Neutrophil (primary cell): ENCODE data around the gene KCNJ1.

ENCODE experiments used
- H3K27ac ChIP-seq: fragments of 200-600 bp; sonication (generic); 2 replicates; pipeline ENCODE4 v1.5.1; 2016; ENCODE audit warnings: mild to moderate bottlenecking, moderate library complexity
- H3K27me3 ChIP-seq: fragments of 200-600 bp; sonication (generic); 2 replicates; pipeline ENCODE4 v1.6.0; 2016; ENCODE audit warnings: mild to moderate bottlenecking
- H3K36me3 ChIP-seq: fragments of 200-600 bp; sonication (generic); 2 replicates; pipeline ENCODE4 v1.5.1; 2017
- H3K4me1 ChIP-seq, 2 experiments: fragments of 200-600 bp in 1 of 2; sonication (generic) in 1 of 2; 1 replicate in 1 of 2; 2 replicates in 1 of 2; pipeline versions ENCODE4 v1.5.1 to v1.6.1; 2013 to 2016; ENCODE audit warnings: low read depth in 1 of 2, low read length in 1 of 2, mild to moderate bottlenecking in 1 of 2, moderate library complexity in 1 of 2; ENCODE audit not compliant: control insufficient read depth in 1 of 2, insufficient read depth in 1 of 2
- H3K4me3 ChIP-seq, 2 experiments: fragments of 200-600 bp in 1 of 2; sonication (generic) in 1 of 2; 1 replicate in 1 of 2; 2 replicates in 1 of 2; pipeline ENCODE4 v1.5.1; 2013 to 2016; ENCODE audit warnings: low read depth in 1 of 2, low read length in 1 of 2, mild to moderate bottlenecking in 1 of 2, moderate library complexity in 1 of 2
- H3K9me3 ChIP-seq: fragments of 200-600 bp; sonication (generic); 2 replicates; pipeline ENCODE4 v1.5.1; 2016
- TF ChIP-seq, protein P1 (sequence below): fragments of 200-600 bp; sonication (generic); IDR thresholded peaks from 2 replicates; pipeline ENCODE4 v1.5.1; 2016; ENCODE audit warnings: antibody characterized with exemption

The KCNJ1 gene

DNA sequence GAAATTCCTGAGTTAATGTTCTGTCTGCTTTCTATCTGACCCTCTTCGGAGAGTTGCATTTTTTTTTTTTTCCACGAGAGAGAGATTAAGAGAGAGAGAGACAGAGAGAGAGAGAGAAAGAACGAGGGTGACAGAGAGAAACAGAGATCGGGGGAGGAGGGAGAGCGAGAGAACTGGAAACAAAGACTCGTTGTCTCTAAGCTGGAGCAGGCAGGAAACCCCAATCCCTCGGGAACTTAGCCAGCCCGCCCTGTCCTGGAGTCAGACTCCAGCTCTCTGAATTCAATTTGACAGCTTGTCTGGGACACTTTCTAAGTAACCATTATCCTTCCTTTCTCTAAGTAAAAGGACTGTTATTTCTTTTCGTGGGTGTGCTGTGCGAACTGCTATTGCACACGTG is 76.9 kb downstream of the KCNJ1 start:
- H3K4me3 ChIP-seq, result no peak overlapping the region

DNA sequence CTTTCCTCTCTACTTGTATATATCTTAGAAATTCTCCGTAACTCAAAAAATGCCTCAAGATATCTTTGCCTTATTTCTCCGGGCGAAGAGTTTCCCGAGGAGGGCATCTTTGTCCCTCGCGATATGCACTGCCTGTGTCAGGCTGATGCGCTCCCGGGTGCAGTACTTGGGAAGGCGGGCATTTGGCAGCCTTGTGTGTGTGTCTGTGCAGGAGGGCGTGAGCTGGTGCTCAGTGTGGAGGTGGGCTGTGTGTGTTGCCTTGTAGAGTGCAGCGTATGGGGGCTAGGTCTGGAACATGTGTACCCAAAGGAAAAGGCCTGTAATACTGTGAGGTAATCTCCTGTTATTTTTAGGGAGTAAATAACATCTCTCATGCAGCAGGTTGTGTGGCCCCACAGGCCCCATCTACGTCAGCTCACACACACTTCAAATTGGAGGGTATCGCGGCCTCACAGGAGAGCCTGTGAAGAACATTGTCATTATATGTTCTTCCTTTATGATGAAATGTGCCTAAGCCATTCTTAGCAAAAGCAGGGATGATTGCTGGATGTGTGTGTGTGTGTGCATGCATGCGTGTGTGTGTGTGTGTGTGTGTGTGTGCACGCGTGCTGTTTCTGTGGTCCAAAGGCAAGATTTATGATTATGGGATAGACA is 77.5 kb downstream of the KCNJ1 start:
- H3K27me3 ChIP-seq, result no peaks in the 10 kb centered on the region
- H3K36me3 ChIP-seq, result peaks cover 99% of the 10 kb centered on the region
- H3K9me3 ChIP-seq, result no peaks in the 10 kb centered on the region
- TF ChIP-seq, protein P1, sequence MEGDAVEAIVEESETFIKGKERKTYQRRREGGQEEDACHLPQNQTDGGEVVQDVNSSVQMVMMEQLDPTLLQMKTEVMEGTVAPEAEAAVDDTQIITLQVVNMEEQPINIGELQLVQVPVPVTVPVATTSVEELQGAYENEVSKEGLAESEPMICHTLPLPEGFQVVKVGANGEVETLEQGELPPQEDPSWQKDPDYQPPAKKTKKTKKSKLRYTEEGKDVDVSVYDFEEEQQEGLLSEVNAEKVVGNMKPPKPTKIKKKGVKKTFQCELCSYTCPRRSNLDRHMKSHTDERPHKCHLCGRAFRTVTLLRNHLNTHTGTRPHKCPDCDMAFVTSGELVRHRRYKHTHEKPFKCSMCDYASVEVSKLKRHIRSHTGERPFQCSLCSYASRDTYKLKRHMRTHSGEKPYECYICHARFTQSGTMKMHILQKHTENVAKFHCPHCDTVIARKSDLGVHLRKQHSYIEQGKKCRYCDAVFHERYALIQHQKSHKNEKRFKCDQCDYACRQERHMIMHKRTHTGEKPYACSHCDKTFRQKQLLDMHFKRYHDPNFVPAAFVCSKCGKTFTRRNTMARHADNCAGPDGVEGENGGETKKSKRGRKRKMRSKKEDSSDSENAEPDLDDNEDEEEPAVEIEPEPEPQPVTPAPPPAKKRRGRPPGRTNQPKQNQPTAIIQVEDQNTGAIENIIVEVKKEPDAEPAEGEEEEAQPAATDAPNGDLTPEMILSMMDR, result no peak
- H3K4me1 ChIP-seq, result no peaks in the 10 kb centered on the region
- H3K4me3 ChIP-seq, result no peak overlapping the region
- no peak overlapping the region for H3K27ac ChIP-seq

More for the DNA sequence above, 76.9 kb downstream of the KCNJ1 start:
- TF ChIP-seq, protein P1, result no peak
- H3K27me3 ChIP-seq, result no peaks in the 10 kb centered on the region
- peaks cover 99% of the 10 kb centered on the region for H3K36me3 ChIP-seq
- no peak overlapping the region for H3K27ac ChIP-seq
- no peaks in the 10 kb centered on the region for H3K9me3 ChIP-seq
- no peaks in the 10 kb centered on the region for H3K4me1 ChIP-seq
